WTC11 (cell line): ENCODE results near the gene ZFPL1. TPM values are rescaled to one million over a fixed set of nuclear protein-coding genes. Genes with fewer than 3 reads are reported as not detected.

Experiments used
- CREM ChIP-seq: sonication (generic); formaldehyde crosslinking; IDR thresholded peaks from 2 replicates; pipeline ENCODE4 v1.8.1; 2022; ENCODE audit warnings: mild to moderate bottlenecking, missing genetic modification reagents, moderate library complexity
- ELF4 ChIP-seq: sonication (generic); formaldehyde crosslinking; IDR thresholded peaks from 2 replicates; pipeline ENCODE4 v1.8.1; 2022; ENCODE audit warnings: low read depth, mild to moderate bottlenecking, moderate library complexity, missing genetic modification reagents
- EMX1 ChIP-seq: fragments of 250-450 bp; sonication (Bioruptor Pico); IDR thresholded peaks from 2 replicates; pipeline ENCODE4 v1.8.0; 2021; ENCODE audit warnings: mild to moderate bottlenecking
- GRHL2 ChIP-seq: fragments of 250-450 bp; sonication (Bioruptor Pico); IDR thresholded peaks from 2 replicates; pipeline ENCODE4 v1.8.0; 2022; ENCODE audit warnings: mild to moderate bottlenecking, moderate library complexity; ENCODE audit not compliant: insufficient replicate concordance, severe bottlenecking
- HMGA2 ChIP-seq: fragments of 250-450 bp; sonication (Bioruptor Pico); IDR thresholded peaks from 2 replicates; pipeline ENCODE4 v1.4.0; 2021; ENCODE audit warnings: mild to moderate bottlenecking, moderate library complexity
- IRF2 ChIP-seq: sonication (generic); formaldehyde crosslinking; IDR thresholded peaks from 2 replicates; pipeline ENCODE4 v1.8.0; 2022; ENCODE audit warnings: low read depth, missing genetic modification reagents, borderline replicate concordance
- JAZF1 ChIP-seq: fragments of 250-450 bp; sonication (Bioruptor Pico); IDR thresholded peaks from 2 replicates; pipeline ENCODE4 v1.9.0; 2021; ENCODE audit warnings: moderate library complexity, mild to moderate bottlenecking, inconsistent platforms
- NFYB ChIP-seq: sonication (generic); formaldehyde crosslinking; conservative IDR thresholded peaks from 2 replicates; pipeline ENCODE4 v1.8.0; 2022; ENCODE audit warnings: low read depth, missing genetic modification reagents
- NR1H2 ChIP-seq: sonication (generic); formaldehyde crosslinking; IDR thresholded peaks from 2 replicates; pipeline ENCODE4 v1.9.0; 2021; ENCODE audit warnings: mild to moderate bottlenecking, moderate library complexity, missing genetic modification reagents
- NR2C2 ChIP-seq: sonication (generic); formaldehyde crosslinking; IDR thresholded peaks from 2 replicates; pipeline ENCODE4 v1.8.0; 2022; ENCODE audit warnings: mild to moderate bottlenecking, missing genetic modification reagents
- PRRX2 ChIP-seq: fragments of 250-450 bp; sonication (Bioruptor Pico); IDR thresholded peaks from 2 replicates; pipeline ENCODE4 v1.8.0; 2021; ENCODE audit warnings: mild to moderate bottlenecking
- SMAD3 ChIP-seq: sonication (generic); formaldehyde crosslinking; IDR thresholded peaks from 2 replicates; pipeline ENCODE4 v1.8.0; 2022; ENCODE audit warnings: missing genetic modification reagents, mild to moderate bottlenecking, borderline replicate concordance
- TEAD1 ChIP-seq: sonication (generic); formaldehyde crosslinking; IDR thresholded peaks from 2 replicates; pipeline ENCODE4 v1.8.0; 2022; ENCODE audit warnings: mild to moderate bottlenecking, missing genetic modification reagents
- ZNF232 ChIP-seq: sonication (generic); formaldehyde crosslinking; IDR thresholded peaks from 2 replicates; pipeline ENCODE4 v1.8.0; 2022; ENCODE audit warnings: mild to moderate bottlenecking, missing genetic modification reagents
- ZNF423 ChIP-seq: fragments of 250-450 bp; sonication (Bioruptor Pico); IDR thresholded peaks from 2 replicates; pipeline ENCODE4 v2.1.2; 2022; ENCODE audit warnings: mild to moderate bottlenecking, moderate library complexity
- total RNA-seq: library from RNA; stranded (reverse); gene quantifications from 3 replicates; pipeline ENCODE4 v1.2.3, GENCODE V29; 2021
- TF ChIP-seq, protein P1 (sequence below): fragments of 250-450 bp; sonication (Bioruptor Pico); IDR thresholded peaks from 2 replicates; pipeline ENCODE4 v1.9.0; 2021; ENCODE audit warnings: mild to moderate bottlenecking, borderline replicate concordance
- TF ChIP-seq, protein P2 (sequence below): sonication (generic); formaldehyde crosslinking; IDR thresholded peaks from 2 replicates; pipeline ENCODE4 v1.8.0; 2023; ENCODE audit warnings: missing genetic modification reagents
- TF ChIP-seq, protein P3 (sequence below): sonication (generic); formaldehyde crosslinking; IDR thresholded peaks from 2 replicates; pipeline ENCODE4 v1.8.1; 2023; ENCODE audit warnings: mild to moderate bottlenecking, missing genetic modification reagents
- TF ChIP-seq, protein P4 (sequence below): sonication (generic); formaldehyde crosslinking; IDR thresholded peaks from 2 replicates; pipeline ENCODE4 v1.8.0; 2022; ENCODE audit warnings: mild to moderate bottlenecking, missing genetic modification reagents
- TF ChIP-seq, protein P5 (sequence below): sonication (generic); formaldehyde crosslinking; IDR thresholded peaks from 2 replicates; pipeline ENCODE4 v1.8.1; 2022; ENCODE audit warnings: missing genetic modification reagents, borderline replicate concordance
- TF ChIP-seq, protein P6 (sequence below): sonication (generic); formaldehyde crosslinking; IDR thresholded peaks from 2 replicates; pipeline ENCODE4 v1.8.1; 2022; ENCODE audit warnings: mild to moderate bottlenecking, missing genetic modification reagents, moderate library complexity, borderline replicate concordance
- TF ChIP-seq, protein P7 (sequence below): fragments of 250-450 bp; sonication (Bioruptor Pico); IDR thresholded peaks from 2 replicates; pipeline ENCODE4 v1.9.0; 2021; ENCODE audit warnings: mild to moderate bottlenecking
- TF ChIP-seq, protein P8 (sequence below): fragments of 250-450 bp; sonication (Bioruptor Pico); IDR thresholded peaks from 2 replicates; pipeline ENCODE4 v1.9.0; 2021; ENCODE audit warnings: mild to moderate bottlenecking

The ZFPL1 gene
- total RNA-seq, 1 experiment from 2014 or later, result 33.8 TPM

DNA sequence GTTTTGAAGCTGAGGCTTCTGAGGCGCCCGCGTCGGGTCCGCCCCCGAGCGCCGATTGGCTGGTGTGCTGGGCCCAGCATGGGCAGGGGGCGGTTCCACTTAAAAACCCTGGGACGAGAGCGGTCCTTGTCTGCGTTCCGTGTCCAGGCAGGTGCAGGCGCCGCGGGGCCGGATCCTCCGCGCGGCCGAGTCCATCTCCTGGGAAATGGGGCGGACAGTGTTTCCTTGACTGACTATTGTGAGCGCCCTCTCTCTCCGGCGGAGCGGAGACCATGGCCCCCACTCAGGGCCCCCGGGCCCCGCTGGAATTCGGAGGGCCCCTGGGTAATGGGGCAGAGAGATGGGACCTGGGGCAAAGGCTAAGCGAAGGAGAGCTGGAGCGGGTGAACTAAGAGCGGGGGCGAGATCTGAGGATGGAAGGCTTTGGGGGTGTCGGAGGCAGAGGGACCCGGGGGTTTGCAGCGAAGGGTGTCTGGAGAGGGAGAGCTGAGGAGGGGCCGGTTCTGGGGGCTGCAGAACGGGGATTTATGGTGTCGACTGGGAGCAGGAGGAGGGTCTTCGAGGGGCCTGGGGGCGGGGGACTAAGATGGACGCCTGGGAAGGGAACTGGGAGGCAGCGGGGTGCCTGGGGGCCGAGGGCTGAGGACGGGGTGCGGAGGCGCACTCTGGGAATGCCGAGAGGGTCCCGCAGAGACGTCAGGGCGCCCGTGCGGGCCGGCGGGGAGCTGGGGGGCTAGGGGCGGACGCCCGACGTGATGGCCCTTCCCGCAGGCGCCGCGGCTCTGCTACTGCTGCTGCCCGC is 27.9 kb downstream of the ZFPL1 start, which contains the start of gene TM7SF2 (continued):
- TF ChIP-seq ZNF232 (CRISPR knock-in tag), result peak; percentile 71; the same call in 1 of the 2 replicates
- TF ChIP-seq, protein P1, sequence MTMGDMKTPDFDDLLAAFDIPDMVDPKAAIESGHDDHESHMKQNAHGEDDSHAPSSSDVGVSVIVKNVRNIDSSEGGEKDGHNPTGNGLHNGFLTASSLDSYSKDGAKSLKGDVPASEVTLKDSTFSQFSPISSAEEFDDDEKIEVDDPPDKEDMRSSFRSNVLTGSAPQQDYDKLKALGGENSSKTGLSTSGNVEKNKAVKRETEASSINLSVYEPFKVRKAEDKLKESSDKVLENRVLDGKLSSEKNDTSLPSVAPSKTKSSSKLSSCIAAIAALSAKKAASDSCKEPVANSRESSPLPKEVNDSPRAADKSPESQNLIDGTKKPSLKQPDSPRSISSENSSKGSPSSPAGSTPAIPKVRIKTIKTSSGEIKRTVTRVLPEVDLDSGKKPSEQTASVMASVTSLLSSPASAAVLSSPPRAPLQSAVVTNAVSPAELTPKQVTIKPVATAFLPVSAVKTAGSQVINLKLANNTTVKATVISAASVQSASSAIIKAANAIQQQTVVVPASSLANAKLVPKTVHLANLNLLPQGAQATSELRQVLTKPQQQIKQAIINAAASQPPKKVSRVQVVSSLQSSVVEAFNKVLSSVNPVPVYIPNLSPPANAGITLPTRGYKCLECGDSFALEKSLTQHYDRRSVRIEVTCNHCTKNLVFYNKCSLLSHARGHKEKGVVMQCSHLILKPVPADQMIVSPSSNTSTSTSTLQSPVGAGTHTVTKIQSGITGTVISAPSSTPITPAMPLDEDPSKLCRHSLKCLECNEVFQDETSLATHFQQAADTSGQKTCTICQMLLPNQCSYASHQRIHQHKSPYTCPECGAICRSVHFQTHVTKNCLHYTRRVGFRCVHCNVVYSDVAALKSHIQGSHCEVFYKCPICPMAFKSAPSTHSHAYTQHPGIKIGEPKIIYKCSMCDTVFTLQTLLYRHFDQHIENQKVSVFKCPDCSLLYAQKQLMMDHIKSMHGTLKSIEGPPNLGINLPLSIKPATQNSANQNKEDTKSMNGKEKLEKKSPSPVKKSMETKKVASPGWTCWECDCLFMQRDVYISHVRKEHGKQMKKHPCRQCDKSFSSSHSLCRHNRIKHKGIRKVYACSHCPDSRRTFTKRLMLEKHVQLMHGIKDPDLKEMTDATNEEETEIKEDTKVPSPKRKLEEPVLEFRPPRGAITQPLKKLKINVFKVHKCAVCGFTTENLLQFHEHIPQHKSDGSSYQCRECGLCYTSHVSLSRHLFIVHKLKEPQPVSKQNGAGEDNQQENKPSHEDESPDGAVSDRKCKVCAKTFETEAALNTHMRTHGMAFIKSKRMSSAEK, result peak; percentile 7; the same call in 1 of the 2 replicates
- TF ChIP-seq ZNF423 (CRISPR knock-in tag), result no peak
- TF ChIP-seq HMGA2, result 0 out of 2 replicates have a peak, but pooled peaks have one; percentile 5
- TF ChIP-seq NR2C2 (CRISPR knock-in tag), result no peak
- TF ChIP-seq JAZF1 (CRISPR knock-in tag), result no peak
- TF ChIP-seq EMX1, result 0 out of 2 replicates have a peak, but pooled peaks have one; percentile 70
- TF ChIP-seq, protein P2, sequence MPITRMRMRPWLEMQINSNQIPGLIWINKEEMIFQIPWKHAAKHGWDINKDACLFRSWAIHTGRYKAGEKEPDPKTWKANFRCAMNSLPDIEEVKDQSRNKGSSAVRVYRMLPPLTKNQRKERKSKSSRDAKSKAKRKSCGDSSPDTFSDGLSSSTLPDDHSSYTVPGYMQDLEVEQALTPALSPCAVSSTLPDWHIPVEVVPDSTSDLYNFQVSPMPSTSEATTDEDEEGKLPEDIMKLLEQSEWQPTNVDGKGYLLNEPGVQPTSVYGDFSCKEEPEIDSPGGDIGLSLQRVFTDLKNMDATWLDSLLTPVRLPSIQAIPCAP (CRISPR knock-in tag), result no peak
- no peak; the same call in none of the 2 replicates for TF ChIP-seq PRRX2 (CRISPR knock-in tag)
- TF ChIP-seq, protein P3, sequence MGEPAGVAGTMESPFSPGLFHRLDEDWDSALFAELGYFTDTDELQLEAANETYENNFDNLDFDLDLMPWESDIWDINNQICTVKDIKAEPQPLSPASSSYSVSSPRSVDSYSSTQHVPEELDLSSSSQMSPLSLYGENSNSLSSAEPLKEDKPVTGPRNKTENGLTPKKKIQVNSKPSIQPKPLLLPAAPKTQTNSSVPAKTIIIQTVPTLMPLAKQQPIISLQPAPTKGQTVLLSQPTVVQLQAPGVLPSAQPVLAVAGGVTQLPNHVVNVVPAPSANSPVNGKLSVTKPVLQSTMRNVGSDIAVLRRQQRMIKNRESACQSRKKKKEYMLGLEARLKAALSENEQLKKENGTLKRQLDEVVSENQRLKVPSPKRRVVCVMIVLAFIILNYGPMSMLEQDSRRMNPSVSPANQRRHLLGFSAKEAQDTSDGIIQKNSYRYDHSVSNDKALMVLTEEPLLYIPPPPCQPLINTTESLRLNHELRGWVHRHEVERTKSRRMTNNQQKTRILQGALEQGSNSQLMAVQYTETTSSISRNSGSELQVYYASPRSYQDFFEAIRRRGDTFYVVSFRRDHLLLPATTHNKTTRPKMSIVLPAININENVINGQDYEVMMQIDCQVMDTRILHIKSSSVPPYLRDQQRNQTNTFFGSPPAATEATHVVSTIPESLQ (CRISPR knock-in tag), result no peak
- TF ChIP-seq, protein P4, sequence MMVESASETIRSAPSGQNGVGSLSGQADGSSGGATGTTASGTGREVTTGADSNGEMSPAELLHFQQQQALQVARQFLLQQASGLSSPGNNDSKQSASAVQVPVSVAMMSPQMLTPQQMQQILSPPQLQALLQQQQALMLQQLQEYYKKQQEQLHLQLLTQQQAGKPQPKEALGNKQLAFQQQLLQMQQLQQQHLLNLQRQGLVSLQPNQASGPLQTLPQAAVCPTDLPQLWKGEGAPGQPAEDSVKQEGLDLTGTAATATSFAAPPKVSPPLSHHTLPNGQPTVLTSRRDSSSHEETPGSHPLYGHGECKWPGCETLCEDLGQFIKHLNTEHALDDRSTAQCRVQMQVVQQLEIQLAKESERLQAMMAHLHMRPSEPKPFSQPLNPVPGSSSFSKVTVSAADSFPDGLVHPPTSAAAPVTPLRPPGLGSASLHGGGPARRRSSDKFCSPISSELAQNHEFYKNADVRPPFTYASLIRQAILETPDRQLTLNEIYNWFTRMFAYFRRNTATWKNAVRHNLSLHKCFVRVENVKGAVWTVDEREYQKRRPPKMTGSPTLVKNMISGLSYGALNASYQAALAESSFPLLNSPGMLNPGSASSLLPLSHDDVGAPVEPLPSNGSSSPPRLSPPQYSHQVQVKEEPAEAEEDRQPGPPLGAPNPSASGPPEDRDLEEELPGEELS (CRISPR knock-in tag), result no peak
- TF ChIP-seq, protein P5, sequence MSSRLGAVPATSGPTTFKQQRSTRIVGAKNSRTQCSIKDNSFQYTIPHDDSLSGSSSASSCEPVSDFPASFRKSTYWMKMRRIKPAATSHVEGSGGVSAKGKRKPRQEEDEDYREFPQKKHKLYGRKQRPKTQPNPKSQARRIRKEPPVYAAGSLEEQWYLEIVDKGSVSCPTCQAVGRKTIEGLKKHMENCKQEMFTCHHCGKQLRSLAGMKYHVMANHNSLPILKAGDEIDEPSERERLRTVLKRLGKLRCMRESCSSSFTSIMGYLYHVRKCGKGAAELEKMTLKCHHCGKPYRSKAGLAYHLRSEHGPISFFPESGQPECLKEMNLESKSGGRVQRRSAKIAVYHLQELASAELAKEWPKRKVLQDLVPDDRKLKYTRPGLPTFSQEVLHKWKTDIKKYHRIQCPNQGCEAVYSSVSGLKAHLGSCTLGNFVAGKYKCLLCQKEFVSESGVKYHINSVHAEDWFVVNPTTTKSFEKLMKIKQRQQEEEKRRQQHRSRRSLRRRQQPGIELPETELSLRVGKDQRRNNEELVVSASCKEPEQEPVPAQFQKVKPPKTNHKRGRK (CRISPR knock-in tag), result no peak
- TF ChIP-seq IRF2 (CRISPR knock-in tag), result no peak
- no peak for TF ChIP-seq ELF4 (CRISPR knock-in tag)
- no peak for TF ChIP-seq GRHL2
- TF ChIP-seq, protein P6, sequence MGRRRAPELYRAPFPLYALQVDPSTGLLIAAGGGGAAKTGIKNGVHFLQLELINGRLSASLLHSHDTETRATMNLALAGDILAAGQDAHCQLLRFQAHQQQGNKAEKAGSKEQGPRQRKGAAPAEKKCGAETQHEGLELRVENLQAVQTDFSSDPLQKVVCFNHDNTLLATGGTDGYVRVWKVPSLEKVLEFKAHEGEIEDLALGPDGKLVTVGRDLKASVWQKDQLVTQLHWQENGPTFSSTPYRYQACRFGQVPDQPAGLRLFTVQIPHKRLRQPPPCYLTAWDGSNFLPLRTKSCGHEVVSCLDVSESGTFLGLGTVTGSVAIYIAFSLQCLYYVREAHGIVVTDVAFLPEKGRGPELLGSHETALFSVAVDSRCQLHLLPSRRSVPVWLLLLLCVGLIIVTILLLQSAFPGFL (CRISPR knock-in tag), result peak; percentile 77; the same call in 1 of the 2 replicates
- 0 out of 2 replicates have a peak, but pooled peaks have one; percentile 27 for TF ChIP-seq TEAD1 (CRISPR knock-in tag)
- TF ChIP-seq, protein P7, sequence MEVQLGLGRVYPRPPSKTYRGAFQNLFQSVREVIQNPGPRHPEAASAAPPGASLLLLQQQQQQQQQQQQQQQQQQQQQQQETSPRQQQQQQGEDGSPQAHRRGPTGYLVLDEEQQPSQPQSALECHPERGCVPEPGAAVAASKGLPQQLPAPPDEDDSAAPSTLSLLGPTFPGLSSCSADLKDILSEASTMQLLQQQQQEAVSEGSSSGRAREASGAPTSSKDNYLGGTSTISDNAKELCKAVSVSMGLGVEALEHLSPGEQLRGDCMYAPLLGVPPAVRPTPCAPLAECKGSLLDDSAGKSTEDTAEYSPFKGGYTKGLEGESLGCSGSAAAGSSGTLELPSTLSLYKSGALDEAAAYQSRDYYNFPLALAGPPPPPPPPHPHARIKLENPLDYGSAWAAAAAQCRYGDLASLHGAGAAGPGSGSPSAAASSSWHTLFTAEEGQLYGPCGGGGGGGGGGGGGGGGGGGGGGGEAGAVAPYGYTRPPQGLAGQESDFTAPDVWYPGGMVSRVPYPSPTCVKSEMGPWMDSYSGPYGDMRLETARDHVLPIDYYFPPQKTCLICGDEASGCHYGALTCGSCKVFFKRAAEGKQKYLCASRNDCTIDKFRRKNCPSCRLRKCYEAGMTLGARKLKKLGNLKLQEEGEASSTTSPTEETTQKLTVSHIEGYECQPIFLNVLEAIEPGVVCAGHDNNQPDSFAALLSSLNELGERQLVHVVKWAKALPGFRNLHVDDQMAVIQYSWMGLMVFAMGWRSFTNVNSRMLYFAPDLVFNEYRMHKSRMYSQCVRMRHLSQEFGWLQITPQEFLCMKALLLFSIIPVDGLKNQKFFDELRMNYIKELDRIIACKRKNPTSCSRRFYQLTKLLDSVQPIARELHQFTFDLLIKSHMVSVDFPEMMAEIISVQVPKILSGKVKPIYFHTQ, result peak; percentile 73
- peak; percentile 60; the same call in 1 of the 2 replicates for TF ChIP-seq SMAD3 (CRISPR knock-in tag)
- TF ChIP-seq CREM (CRISPR knock-in tag), result peak; percentile 82; the same call in 1 of the 2 replicates
- TF ChIP-seq, protein P8, sequence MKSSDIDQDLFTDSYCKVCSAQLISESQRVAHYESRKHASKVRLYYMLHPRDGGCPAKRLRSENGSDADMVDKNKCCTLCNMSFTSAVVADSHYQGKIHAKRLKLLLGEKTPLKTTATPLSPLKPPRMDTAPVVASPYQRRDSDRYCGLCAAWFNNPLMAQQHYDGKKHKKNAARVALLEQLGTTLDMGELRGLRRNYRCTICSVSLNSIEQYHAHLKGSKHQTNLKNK (CRISPR knock-in tag), result peak; percentile 57; the same call in 1 of the 2 replicates
- TF ChIP-seq NR1H2, result no peak
- TF ChIP-seq NFYB (CRISPR knock-in tag), result peak; percentile 83
